Amygdala (tissue), 56 donors: ENCODE measurements around the gene RAD51B.

ENCODE experiments used
- DNase-seq, 56 donors: peaks; one replicate each; lab custom pipeline; 2025; lab: John Stamatoyannopoulos, UW

RAD51B gene

GRCh38 chr14:68520637-68521556, 701.3 kb downstream of the RAD51B start:
- no peak for DNase-seq

DNA sequence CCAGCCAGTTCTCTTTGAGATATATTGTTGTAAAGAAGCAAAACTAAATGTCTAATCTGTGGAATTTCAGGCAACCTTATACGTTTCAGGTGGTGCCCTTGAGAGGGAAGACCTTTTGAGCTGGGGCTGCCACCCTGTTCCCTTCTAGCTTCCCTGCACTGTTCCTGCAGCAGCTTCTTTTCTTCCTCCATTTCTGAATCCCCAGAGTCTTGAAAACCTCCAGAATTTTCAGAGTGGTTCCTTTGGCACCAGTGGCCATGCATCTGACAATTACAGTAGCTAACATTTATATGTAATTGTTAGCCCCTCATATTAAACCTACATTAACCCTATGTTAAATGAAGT, 702.0 kb downstream of the RAD51B start:
- DNase-seq: no peak

DNA sequence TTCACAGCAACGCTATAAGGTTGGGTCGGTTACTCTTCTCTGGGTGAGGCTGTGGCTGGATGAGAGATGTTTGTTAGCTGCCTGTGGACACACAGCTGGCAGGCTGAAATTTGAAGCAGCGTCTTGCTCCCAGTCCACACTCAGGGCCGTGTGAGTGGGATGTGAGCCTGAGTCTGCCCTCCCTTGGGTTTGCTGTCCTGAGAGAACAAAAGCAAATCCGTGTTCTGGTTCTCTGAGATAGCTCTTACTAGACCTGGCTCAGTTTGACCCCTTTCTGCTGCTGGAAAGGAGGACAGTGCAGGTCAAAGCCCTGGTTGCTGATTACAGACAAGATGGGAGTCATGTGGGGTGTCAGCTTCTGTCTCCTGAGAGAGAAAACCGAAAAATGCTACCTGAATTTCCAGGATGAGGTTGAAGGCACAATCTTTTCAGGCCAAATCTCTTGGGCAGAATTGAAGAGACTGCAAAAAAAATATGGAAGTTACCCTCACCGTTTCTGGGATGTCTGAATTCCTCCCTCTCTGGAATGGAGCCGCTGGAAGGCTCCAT, 702.5 kb downstream of the RAD51B start:
- no peak for DNase-seq

DNA sequence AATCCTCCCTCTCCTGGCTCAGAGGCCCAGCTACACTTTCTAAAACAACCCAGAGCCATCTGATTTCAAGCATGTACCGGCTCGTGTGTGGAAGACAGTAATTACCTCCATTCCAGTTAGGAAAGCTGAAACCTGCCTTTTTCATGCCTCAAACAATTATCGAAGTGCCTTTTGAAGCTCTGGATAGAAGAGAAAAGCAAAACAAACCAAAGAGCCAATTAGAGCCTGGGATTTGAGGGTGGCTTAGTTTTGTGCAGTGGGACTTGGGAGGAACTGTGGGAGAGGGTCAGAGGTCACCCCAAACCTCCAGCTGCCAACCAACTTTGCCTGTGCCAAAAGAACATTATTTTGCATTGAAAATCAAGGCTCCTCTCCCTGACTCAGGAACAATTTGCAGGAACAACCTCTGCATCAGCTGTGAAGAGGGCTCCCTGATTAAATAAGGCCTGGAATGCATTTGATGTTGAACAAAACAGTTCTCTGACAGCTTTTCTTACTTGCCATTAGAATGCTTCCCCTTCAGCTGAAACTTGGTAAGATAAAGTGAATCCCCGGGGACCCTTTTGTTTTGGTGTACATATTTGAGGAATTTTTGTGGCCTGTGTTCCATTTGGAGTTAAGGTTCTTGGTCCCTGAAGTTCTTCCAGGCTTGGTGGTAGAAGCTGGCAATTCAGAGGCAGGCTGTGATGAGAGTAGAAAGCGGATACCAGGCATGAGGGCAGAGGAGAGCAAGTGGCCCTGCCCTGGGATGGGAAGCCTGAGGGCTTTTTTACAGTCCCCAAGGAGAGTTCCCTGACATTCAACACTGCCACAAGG, 703.1 kb downstream of the RAD51B start:
- no peak for DNase-seq

- no peak for DNase-seq
Observed at GRCh38 chr14:68523326-68523610, 703.7 kb downstream of the RAD51B start.

GRCh38 chr14:68523989-68524725, 704.6 kb downstream of the RAD51B start:
- no peak for DNase-seq

DNA sequence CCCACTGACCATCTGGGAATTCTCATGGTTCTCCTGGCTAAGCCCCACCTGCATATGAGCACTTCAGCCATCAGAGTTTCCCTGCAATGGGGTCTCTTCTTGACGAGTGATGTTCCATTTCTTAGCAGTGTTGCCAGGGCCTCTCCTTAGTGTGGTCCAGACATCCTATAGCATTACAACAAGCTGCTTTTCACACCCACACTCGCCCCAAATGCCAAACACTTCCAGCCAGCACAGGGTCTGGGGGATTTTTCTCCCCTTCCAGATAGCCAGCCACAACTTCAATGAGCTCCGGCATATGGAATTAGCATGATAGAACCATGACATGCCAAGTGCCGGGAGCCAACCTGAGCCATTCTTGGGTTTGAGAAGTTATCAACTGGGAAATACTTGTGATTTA, 705.9 kb downstream of the RAD51B start:
- DNase-seq: no peak

DNA sequence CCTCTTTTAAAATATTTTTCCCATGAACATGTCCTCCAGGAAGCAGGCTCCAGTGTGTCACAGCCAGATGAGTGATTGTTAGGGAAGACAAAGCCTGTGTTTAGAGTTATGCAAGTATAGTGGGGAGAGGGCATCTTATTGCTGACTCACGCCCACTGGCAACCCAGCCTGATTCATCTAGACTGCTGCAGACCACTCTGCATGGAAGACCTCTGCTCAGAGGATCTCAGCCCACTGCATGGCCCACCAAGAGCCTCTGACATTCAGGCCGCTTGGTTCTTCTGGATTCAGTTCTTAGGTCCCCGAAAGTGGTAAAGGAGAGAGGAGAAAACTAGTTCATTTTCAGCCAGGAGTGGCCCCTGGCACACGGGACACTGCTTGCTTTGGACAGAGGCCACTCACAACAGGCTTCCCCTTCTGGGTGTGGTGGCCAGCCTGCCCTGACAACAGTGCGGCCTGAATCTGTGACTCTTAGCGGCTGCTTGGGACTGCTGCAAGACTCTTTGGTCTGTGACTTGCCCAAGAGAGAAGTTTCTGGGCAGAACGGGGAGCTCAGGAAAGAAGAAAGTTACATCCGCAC, 707.0 kb downstream of the RAD51B start:
- DNase-seq: no peak

DNA sequence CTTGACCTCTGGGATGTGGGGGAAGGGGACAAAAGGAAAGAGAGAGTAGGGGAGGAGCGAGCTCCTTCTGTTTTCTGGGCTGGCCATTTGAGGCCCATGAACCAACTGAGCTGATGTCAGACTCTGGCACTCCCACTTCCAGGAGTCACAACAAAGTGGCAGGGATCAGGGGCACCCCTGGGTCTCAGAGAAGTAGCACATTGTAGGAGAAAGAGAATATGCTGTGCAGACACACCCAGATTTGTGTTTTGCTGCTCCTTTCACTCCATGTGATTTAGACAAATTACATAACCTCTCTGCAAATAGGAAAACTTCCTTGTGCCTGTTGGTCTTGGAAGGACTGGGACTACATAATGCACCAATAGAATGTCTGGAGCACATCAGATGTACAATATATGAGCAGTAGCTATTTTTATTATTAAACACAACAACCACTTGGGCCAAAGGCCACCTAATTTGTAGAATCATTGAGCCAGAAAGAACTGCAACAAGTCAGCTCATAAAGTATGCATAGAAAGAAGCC, 707.8 kb downstream of the RAD51B start:
- DNase-seq: no peak

DNA sequence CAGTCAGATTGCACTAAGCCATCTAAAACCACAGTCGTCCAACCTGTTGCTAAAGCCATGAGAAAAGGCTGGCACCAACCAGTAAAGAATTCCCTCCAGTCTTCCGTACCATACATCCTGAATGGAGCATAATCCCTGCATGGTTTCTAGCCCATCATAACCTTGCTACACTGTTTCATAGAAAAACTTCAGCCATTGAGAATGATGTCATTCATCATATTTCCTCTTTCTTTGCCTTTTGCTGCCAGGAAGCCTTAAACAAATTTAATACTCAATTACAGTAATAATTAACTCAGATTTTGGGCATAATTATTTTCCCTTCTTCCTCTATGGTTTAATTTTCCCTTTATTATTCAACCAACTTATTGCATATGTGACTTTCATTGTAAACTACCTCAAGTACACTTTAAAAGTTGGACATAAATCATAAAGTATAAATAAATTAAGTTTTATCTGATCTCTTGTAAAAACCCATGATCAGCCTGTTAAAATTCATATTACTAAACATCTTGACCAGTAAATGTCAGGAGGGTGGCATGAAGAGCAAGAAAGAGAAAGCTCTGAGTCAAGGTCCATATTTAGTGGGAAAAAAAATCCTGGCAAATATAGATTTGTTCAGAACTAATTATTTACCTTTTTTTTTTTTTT, 708.6 kb downstream of the RAD51B start:
- no peak for DNase-seq

- DNase-seq: no peak
Observed at GRCh38 chr14:68530443-68530842, 710.9 kb downstream of the RAD51B start.

DNA sequence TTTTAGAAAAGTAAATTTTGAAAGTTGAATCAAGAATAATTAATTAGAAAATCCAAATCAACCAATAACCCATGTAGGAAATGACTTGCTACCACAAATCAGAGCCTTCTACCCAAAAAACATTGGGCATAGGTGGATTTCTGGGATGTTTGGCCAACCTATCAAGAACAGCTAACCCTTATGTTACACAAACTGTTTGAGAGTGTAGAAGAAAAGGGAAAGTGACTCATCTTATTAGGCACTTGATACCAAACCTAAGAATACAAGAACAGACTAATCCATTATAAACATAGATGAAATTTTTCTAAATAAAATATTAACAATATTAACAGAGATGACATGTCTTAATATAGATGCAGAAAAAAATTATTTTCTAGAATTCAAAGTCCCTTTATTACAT, 712.9 kb downstream of the RAD51B start:
- no peak for DNase-seq

GRCh38 chr14:68534276-68534675, 714.7 kb downstream of the RAD51B start:
- no peak for DNase-seq

DNA sequence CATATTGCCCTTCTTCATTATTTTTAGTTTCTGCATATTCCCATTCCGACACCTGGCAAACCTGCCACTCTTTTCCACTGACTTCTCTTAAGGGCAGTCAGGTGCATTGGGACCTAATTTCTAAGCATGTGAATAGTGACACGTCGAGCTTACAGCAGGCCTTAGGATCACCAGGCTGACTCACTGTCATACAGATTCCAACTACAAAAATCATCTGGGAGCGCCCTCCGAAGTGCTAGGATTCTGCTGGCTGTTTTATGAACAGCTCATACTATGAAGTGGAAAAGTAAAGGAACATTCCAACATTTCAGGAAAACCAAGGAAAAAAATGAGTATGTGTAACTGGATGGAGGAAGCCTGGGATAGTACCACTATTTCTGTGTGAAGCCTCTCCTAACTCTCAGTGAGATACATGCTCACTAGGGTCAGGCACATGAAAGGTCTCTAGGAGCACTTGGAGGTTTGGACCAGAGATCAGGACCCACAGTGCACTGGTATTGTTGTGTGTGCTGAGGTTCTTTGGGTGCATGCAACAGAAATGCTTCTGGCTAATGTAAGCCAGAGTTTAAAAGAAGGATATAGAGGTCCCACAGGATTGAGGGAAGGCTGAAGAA, 715.9 kb downstream of the RAD51B start:
- no peak for DNase-seq

DNA sequence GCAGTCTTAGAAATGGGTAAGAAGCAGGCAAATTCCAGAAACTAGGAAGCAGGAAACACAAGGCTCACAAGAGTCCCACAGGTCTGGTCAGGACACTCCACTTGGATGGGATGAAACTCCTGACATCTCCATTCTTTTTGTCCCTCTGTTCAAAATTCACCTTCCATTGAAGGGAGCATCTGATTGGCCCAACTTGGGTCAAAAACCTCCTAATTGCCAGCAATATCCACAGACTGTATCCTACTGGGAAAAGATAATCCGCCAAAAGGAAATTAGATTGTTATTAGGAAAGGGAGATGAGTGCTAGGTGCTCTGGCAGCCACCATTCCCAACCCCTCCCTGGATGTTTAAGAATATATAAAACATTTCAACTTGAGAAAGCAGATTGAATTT, 716.4 kb downstream of the RAD51B start:
- DNase-seq: no peak

- no peak for DNase-seq
Observed at GRCh38 chr14:68538639-68539038, 719.1 kb downstream of the RAD51B start.

DNA sequence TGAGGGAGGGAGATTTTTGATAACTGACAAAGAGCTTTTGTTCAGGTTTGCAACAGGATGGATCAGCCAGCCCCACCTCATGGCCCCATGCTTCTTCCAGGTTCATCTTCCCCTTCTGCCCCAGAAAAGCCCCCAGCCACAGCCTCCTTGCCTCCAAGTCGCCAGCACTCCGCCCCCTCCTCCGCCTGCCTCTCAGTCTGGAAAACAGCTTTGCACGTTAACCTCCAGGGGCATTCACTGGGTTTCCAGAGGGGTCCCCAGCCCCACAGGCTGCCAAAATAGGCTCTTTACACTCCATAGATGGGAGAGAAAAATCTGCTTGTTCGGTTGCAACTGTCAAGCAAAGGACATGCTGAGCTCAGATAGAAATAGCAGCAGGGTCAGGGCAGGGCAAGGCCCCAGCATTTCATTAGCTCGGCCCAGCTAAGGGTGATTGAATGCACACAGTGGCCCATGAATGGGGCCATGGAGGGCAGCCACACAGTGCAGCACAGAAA, 719.7 kb downstream of the RAD51B start:
- peak in 23 of 56 donors; percentile 2 to 67 (median 28) for DNase-seq

DNA sequence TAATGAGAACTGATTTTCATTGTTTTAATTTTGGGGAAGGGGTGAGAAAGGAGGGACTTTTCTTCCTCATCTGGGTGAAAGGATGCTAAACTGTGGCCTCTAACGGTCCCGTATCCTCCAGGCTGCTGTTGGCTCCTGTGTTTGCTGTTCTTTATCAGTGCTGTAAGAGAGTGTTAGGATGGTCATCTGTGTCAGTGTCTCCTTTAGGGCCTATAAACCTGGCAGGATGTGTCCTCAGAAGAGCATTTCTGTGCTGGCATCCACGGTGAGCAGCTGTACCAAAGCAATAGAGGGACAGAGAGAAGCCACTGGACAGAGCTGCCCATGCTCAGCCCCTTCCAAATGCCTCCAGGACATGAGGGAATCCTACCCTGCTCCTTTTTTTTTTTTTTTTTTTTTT, 720.2 kb downstream of the RAD51B start:
- DNase-seq: no peak

GRCh38 chr14:68541178-68541896, 721.8 kb downstream of the RAD51B start:
- DNase-seq: no peak
